ENCODE results near the gene PDLIM3. TPM values are rescaled to one million over a fixed set of nuclear protein-coding genes. Genes with fewer than 3 reads are reported as not detected.

Gene PDLIM3
- total and polyA plus RNA-seq, 9 of the 15 experiments (the other 6 are each of a cell fraction or from before 2014, with no cell fraction given) = 0.06 TPM; not detected in 8

- no peak overlapping the region for H3K27ac ChIP-seq (ENCODE audit: extremely low read depth, low read depth, low read length)
- POLR2A ChIA-PET = interaction anchor here (0.5 kb wide), 1 partner anchor 14 kb away, joined by 3 read pairs; no protein-coding TSS in a partner anchor
- intact Hi-C loops (cut with micrococcal nuclease) (no loop called here), in situ Hi-C loops (cut with MboI) (no loop called here)
- DNase-seq (ENCODE audit: extremely low read depth in 1 of 4, low spot score in 3 of 4) = no peak
- no peaks in the 10 kb centered on the region for H3K36me3 ChIP-seq (ENCODE audit: control insufficient read depth, insufficient read depth, low read length)
- H2AFZ ChIP-seq (ENCODE audit: low read depth, low read length) = no peak overlapping the region
- peaks cover 0 to 7% of the 10 kb centered on the region in 2 experiments; a peak in 2 of 5 replicates for H3K4me1 ChIP-seq (replicated peaks in 1 of 2; ENCODE audit: control insufficient read depth in 2 of 2, insufficient read depth in 2 of 2, low read length in 2 of 2)
- no peak for FAIRE-seq
- CTCF ChIA-PET (ENCODE audit: low intra/inter-chr PET ratio) = no interaction called here
- no TSS peak for BruUV-seq (replicated peaks)
- H3K9me1 ChIP-seq (ENCODE audit: control insufficient read depth, insufficient read depth, low read length) = no peaks in the 10 kb centered on the region
- WGBS (ENCODE audit: insufficient coverage, low coverage, missing lambda C conversion rate) = 3% methylated on average over 9 of the region's 9 CpGs
- no peaks in the 10 kb centered on the region for H4K20me1 ChIP-seq (replicated peaks; ENCODE audit: control insufficient read depth, insufficient read depth, low read length)
- no peak overlapping the region for H3K9ac ChIP-seq (ENCODE audit: insufficient read depth in 1 of 2, low read depth in 2 of 2, low read length in 2 of 2)
- TF ChIP-seq TRIM28 (IDR thresholded peaks at IDR 0.05) = no peak
- TF ChIP-seq KLF10 (CRISPR knock-in tag; IDR thresholded peaks at IDR 0.05) = no peak
- no peak for TF ChIP-seq MYNN (IDR thresholded peaks at IDR 0.05)
- TF ChIP-seq MYNN (CRISPR knock-in tag; IDR thresholded peaks at IDR 0.05) = no peak
- TF ChIP-seq NFYB (IDR thresholded peaks at IDR 0.05; ENCODE audit: extremely low read depth, insufficient read length) = no peak
- TF ChIP-seq ZNF583 (CRISPR knock-in tag; IDR thresholded peaks at IDR 0.05) = no peak
- no peak overlapping the region for H3K4me3 ChIP-seq
- peaks cover 12 to 20% of the 10 kb centered on the region in 2 experiments; a peak in 4 of 5 replicates for H3K27me3 ChIP-seq (ENCODE audit: control insufficient read depth in 2 of 2, insufficient read depth in 2 of 2, low read length in 2 of 2)
- no peaks in the 10 kb centered on the region for H3K9me3 ChIP-seq (replicated peaks; ENCODE audit: control insufficient read depth, insufficient read depth, low read depth, low read length)
- no peaks in the 10 kb centered on the region for H3K79me2 ChIP-seq (ENCODE audit: control insufficient read depth, insufficient read depth, low read length)
- ATAC-seq = no peak
- no peak overlapping the region for H3K4me2 ChIP-seq (ENCODE audit: insufficient read depth, low read length)
Observed at GRCh38 chr4:185500035-185500434, 35.3 kb downstream of the PDLIM3 start.

- WGBS (ENCODE audit: insufficient coverage, low coverage, missing lambda C conversion rate) = 2% methylated on average over 2 of the region's 2 CpGs
- H3K9me3 ChIP-seq (replicated peaks; ENCODE audit: control insufficient read depth, insufficient read depth, low read depth, low read length) = no peaks in the 10 kb centered on the region
- CTCF ChIA-PET (ENCODE audit: low intra/inter-chr PET ratio) = no interaction called here
- in situ Hi-C loops (cut with MboI) (loop anchor here (10.0 kb wide), 1 partner anchor 116 kb away; no protein-coding TSS in a partner anchor), intact Hi-C loops (cut with micrococcal nuclease) (no loop called here)
- H3K36me3 ChIP-seq (ENCODE audit: control insufficient read depth, insufficient read depth, low read length) = no peaks in the 10 kb centered on the region
- POLR2A ChIA-PET = interaction anchor here (1.3 kb wide), 1 partner anchor 10 kb away, joined by 3 read pairs; no protein-coding TSS in a partner anchor
- no peak overlapping the region for H3K4me3 ChIP-seq
- no peak overlapping the region for H3K27ac ChIP-seq (ENCODE audit: extremely low read depth, low read depth, low read length)
- no TSS peak for BruUV-seq (replicated peaks)
- H3K27me3 ChIP-seq (ENCODE audit: control insufficient read depth in 2 of 2, insufficient read depth in 2 of 2, low read length in 2 of 2) = peaks cover 2 to 10% of the 10 kb centered on the region in 2 experiments; a peak in 2 of 5 replicates
- TF ChIP-seq ZNF507 (tag; conservative IDR thresholded peaks at IDR 0.05) (peak; percentile 88), CBFA2T2 (conservative IDR thresholded peaks at IDR 0.05) (no peak), ZBTB43 (CRISPR knock-in tag; IDR thresholded peaks at IDR 0.05) (no peak), RBM25 (IDR thresholded peaks at IDR 0.05; ENCODE audit: low read depth, low read length, severe bottlenecking) (peak; percentile 47)
- H2AFZ ChIP-seq (ENCODE audit: low read depth, low read length) = no peak overlapping the region
- no peak overlapping the region for H3K9ac ChIP-seq (ENCODE audit: insufficient read depth in 1 of 2, low read depth in 2 of 2, low read length in 2 of 2)
- H4K20me1 ChIP-seq (replicated peaks; ENCODE audit: control insufficient read depth, insufficient read depth, low read length) = no peaks in the 10 kb centered on the region
- ATAC-seq (no peak), FAIRE-seq (no peak), DNase-seq (ENCODE audit: extremely low read depth in 1 of 4, low spot score in 3 of 4) (no peak)
- H3K79me2 ChIP-seq (ENCODE audit: control insufficient read depth, insufficient read depth, low read length) = no peaks in the 10 kb centered on the region
- no peaks in the 10 kb centered on the region for H3K9me1 ChIP-seq (ENCODE audit: control insufficient read depth, insufficient read depth, low read length)
- H3K4me2 ChIP-seq (ENCODE audit: insufficient read depth, low read length) = no peak overlapping the region
- H3K4me1 ChIP-seq (replicated peaks in 1 of 2; ENCODE audit: control insufficient read depth in 2 of 2, insufficient read depth in 2 of 2, low read length in 2 of 2) = no peaks in the 10 kb centered on the region
Observed at GRCh38 chr4:185488650-185489049, 46.7 kb downstream of the PDLIM3 start.

Measured in K562 (cell line).